ENCODE measurements around the gene REPIN1. TPM values are rescaled to one million over a fixed set of nuclear protein-coding genes. Genes with fewer than 3 reads are reported as not detected.

Gene REPIN1
- total RNA-seq, 1 donor: 57.5 TPM

DNA sequence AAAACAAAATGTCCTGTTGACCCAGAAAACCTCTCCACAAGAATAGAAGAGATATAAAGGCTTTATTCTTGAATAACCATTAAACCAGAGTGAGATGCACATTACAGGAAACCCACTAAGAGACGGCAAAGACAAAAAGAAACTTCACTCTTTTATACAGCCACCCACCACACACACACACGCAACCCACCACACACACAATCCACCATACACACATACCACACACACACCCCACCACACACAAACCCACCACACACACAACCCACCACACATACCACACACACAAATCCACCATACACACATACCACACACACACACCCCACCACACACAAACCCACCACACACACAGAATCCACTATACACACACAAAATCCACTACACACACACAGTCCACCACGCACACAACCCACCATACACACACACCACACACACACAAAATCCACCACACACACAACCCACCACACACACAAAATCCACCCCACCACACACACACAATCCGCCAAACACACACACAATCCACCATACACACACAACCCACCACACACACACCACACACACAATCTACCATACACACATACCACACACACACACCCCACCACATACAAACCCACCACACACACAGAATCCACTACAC lies 9.5 kb upstream of the REPIN1 start:
- no peaks in the 10 kb centered on the region for H4K20me1 ChIP-seq (ENCODE audit: insufficient read depth, low read length)
- DNase-seq (ENCODE audit: insufficient read length, low spot score, missing footprints): no peak

DNA sequence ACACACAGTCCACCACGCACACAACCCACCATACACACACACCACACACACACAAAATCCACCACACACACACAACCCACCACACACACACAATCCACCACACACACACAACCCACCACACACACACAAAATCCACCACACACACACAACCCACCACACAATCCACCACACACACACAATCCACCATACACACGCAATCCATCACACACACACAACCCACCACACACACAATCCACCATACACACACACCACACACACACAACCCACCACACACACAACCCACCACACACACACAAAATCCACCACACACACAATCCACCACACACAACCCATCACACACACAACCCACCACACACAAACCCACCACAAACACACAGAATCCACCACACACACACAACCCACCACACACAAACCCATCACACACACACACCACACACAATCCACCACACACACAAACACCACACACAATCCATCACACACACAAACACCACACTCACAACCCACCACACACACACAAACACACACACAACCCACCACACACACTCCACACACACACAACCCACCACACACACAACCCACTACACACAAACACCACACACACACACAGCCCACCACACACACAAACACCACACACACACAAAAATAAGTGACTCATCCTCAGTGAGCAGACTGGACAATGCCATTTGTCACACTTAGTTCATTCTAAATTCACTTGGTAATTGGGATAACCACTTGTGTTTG lies 8.8 kb upstream of the REPIN1 start:
- TF ChIP-seq, protein P1, sequence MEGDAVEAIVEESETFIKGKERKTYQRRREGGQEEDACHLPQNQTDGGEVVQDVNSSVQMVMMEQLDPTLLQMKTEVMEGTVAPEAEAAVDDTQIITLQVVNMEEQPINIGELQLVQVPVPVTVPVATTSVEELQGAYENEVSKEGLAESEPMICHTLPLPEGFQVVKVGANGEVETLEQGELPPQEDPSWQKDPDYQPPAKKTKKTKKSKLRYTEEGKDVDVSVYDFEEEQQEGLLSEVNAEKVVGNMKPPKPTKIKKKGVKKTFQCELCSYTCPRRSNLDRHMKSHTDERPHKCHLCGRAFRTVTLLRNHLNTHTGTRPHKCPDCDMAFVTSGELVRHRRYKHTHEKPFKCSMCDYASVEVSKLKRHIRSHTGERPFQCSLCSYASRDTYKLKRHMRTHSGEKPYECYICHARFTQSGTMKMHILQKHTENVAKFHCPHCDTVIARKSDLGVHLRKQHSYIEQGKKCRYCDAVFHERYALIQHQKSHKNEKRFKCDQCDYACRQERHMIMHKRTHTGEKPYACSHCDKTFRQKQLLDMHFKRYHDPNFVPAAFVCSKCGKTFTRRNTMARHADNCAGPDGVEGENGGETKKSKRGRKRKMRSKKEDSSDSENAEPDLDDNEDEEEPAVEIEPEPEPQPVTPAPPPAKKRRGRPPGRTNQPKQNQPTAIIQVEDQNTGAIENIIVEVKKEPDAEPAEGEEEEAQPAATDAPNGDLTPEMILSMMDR (IDR thresholded peaks at IDR 0.05; ENCODE audit: extremely low read depth, low read depth, low read length): no peak
- Histone ChIP-seq H4K20me1 (ENCODE audit: insufficient read depth, low read length) (no peaks in the 10 kb centered on the region), H2AFZ (ENCODE audit: low read length) (no peak overlapping the region), H3K9me3 (ENCODE audit: low read depth, low read length) (no peaks in the 10 kb centered on the region), H3K27me3 (ENCODE audit: insufficient read depth, low read length) (no peaks in the 10 kb centered on the region), H3K4me2 (ENCODE audit: insufficient read depth, low read length) (no peak overlapping the region), H3K4me3 (ENCODE audit: insufficient read depth, low read length) (no peak overlapping the region), H3K36me3 (ENCODE audit: insufficient read depth, low read length) (no peaks in the 10 kb centered on the region), H3K4me1 (ENCODE audit: insufficient read depth, low read length) (peaks cover 6% of the 10 kb centered on the region), H3K27ac (ENCODE audit: low read depth, low read length) (no peak overlapping the region), H3K79me2 (ENCODE audit: insufficient read depth, low read length) (no peaks in the 10 kb centered on the region)
- DNase-seq (ENCODE audit: insufficient read length, low spot score, missing footprints): no peak

More for the DNA sequence above, 9.5 kb upstream of the REPIN1 start:
- Histone ChIP-seq H3K4me3 (ENCODE audit: insufficient read depth, low read length) (no peak overlapping the region), H3K27ac (ENCODE audit: low read depth, low read length) (no peak overlapping the region), H3K9me3 (ENCODE audit: low read depth, low read length) (no peaks in the 10 kb centered on the region), H3K4me2 (ENCODE audit: insufficient read depth, low read length) (no peak overlapping the region), H2AFZ (ENCODE audit: low read length) (no peak overlapping the region), H3K79me2 (ENCODE audit: insufficient read depth, low read length) (no peaks in the 10 kb centered on the region), H3K27me3 (ENCODE audit: insufficient read depth, low read length) (no peaks in the 10 kb centered on the region), H3K36me3 (ENCODE audit: insufficient read depth, low read length) (no peaks in the 10 kb centered on the region), H3K4me1 (ENCODE audit: insufficient read depth, low read length) (peaks cover 6% of the 10 kb centered on the region)
- TF ChIP-seq, protein P1 (IDR thresholded peaks at IDR 0.05; ENCODE audit: extremely low read depth, low read depth, low read length): no peak

DNA sequence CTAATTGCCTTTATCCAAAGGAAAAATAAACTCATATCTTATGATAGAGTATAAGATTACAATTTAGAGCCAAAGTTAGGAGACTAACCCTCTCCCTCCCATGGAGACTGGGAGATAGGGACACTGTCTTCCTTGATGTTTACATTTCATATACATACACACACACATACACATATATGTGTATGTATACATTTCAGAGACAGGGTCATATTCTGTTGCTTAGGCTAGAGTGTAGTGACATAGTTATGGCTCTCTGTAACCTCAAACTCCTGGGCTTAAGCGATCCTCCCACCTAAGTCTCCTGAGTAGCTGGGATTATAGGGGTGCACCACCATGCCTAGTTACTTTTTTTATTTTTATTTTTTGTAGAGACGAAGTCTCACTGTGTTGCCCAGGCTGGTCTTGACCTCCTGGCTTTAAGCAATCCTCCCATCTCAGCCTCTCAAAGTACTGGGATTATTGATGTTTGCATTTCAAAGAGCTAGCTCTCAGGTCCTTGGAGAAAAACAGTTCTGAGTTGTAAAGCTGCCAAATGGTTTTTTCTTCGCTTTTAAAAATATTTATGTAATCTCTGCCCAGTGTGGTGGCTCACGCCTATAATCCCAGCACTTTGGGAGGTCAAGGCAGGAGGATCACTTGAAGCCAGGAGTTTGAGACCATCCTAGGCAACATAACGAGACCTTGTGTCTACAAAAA lies 8.1 kb upstream of the REPIN1 start:
- H3K36me3 ChIP-seq (ENCODE audit: insufficient read depth, low read length): no peaks in the 10 kb centered on the region
- H3K27ac ChIP-seq (ENCODE audit: low read depth, low read length): no peak overlapping the region
- no peak overlapping the region for H3K4me2 ChIP-seq (ENCODE audit: insufficient read depth, low read length)
- H3K79me2 ChIP-seq (ENCODE audit: insufficient read depth, low read length): no peaks in the 10 kb centered on the region
- peaks cover 4% of the 10 kb centered on the region for H3K4me1 ChIP-seq (ENCODE audit: insufficient read depth, low read length)
- DNase-seq (ENCODE audit: insufficient read length, low spot score, missing footprints): no peak
- H2AFZ ChIP-seq (ENCODE audit: low read length): no peak overlapping the region
- H3K4me3 ChIP-seq (ENCODE audit: insufficient read depth, low read length): no peak overlapping the region
- H4K20me1 ChIP-seq (ENCODE audit: insufficient read depth, low read length): no peaks in the 10 kb centered on the region
- TF ChIP-seq, protein P1 (IDR thresholded peaks at IDR 0.05; ENCODE audit: extremely low read depth, low read depth, low read length): no peak
- no peaks in the 10 kb centered on the region for H3K9me3 ChIP-seq (ENCODE audit: low read depth, low read length)
- no peaks in the 10 kb centered on the region for H3K27me3 ChIP-seq (ENCODE audit: insufficient read depth, low read length)

DNA sequence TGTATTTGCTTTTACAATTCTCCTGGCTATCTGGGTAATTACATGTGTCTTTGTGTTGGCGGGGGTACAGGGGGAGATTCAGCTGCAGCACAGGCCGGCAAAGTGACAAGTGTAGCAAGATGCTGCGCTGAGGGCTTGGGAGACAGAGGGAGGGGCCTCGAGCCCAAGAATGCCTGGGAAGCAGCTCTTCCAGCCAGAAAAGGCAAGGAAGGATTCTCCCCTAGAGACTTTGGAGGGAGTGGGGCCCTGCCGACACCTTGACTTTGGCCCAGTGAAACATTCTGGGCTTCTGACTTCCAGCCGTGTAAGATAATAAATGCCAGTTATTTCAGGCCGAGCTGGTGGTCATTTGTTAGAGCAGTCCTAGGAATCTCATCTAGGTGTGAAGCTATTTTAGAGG lies 7.2 kb upstream of the REPIN1 start:
- H3K9me3 ChIP-seq (ENCODE audit: low read depth, low read length): no peaks in the 10 kb centered on the region
- TF ChIP-seq, protein P1 (IDR thresholded peaks at IDR 0.05; ENCODE audit: extremely low read depth, low read depth, low read length): no peak
- no peaks in the 10 kb centered on the region for H4K20me1 ChIP-seq (ENCODE audit: insufficient read depth, low read length)
- H3K4me2 ChIP-seq (ENCODE audit: insufficient read depth, low read length): no peak overlapping the region
- no peak for DNase-seq (ENCODE audit: insufficient read length, low spot score, missing footprints)
- no peak overlapping the region for H3K27ac ChIP-seq (ENCODE audit: low read depth, low read length)
- no peak overlapping the region for H2AFZ ChIP-seq (ENCODE audit: low read length)
- H3K36me3 ChIP-seq (ENCODE audit: insufficient read depth, low read length): no peaks in the 10 kb centered on the region
- H3K79me2 ChIP-seq (ENCODE audit: insufficient read depth, low read length): no peaks in the 10 kb centered on the region
- peaks cover 4% of the 10 kb centered on the region for H3K4me1 ChIP-seq (ENCODE audit: insufficient read depth, low read length)
- no peaks in the 10 kb centered on the region for H3K27me3 ChIP-seq (ENCODE audit: insufficient read depth, low read length)
- no peak overlapping the region for H3K4me3 ChIP-seq (ENCODE audit: insufficient read depth, low read length)
